DMS 273 (cell line): Measurements from ENCODE around the gene ZNF385C.

Source experiments
- DNase-seq: peaks from one replicate; lab custom pipeline; 2025; ENCODE audit not compliant: unreplicated experiment; lab: John Stamatoyannopoulos, UW

The ZNF385C gene

GRCh38 chr17:42079541-42079940, 18.7 kb downstream of the ZNF385C start:
- no peak for DNase-seq

DNA sequence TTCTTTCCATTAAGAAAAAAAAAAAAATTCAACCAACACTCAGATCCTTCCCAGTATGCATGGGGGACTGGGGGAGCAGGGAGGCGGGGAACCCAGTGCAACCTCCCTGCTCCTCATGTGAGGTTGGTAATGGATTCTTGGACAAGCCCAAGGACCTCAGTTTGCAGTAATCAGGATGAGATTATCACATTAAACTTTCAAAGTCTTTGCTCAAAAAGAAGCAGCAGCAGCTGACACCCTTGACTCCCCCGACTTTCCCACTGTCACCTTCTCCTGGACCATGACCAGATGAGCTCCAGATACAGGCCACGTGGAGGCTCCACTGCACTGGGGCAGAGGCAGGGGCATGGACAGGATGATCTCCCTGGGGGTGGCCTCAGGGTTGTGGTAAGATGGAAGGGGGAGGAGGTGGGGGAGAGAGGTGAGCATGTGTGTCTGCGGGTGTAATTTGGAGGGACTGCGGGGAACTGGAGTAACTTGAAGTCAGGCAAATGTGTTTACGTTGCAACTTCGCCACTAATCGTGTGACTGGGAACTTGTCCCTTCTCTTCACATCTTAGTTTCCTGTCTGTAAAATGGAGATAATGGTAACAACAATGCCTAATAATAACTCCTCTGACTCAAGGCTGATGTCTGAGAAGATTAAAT, 19.8 kb downstream of the ZNF385C start:
- DNase-seq: no peak

DNA sequence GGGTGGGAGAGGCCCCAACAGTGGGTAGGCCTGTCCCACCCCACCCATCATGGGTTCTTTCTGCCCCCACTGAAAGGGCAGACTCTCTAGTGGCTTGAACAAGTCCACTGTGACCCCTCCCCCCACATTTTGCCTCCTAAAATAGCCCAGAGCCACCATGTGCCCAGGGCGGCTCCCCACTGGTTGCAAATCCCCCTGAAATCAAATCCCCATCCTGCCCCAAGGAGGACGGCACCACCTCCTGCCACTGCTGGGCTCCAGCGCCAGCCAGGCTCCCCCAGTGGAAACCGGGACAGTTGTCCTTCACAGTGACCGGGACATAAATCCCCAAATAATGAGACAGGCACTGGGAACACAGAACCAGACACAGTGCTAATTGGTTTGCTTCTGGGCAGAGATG, 20.5 kb downstream of the ZNF385C start:
- no peak for DNase-seq

GRCh38 chr17:42076797-42077559, 21.3 kb downstream of the ZNF385C start:
- no peak for DNase-seq

DNA sequence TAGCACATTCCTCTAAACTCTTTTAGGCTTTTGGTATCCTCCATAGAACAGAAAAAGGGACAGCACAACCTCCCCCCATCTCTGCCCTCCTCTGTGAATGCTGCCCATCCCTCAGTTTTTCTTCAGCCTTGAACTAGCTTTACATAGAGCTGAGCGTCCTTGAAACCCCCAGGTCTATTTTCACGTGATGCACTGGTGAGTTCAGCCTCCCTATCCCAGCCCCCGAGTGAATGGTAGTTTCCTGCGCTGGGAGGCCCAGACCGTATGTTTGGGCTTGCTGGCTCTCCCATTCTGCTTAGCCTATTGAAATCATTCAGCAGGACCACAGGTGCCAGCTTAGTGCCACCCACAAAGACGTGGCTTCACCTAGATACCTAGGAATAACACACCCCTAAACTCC, 22.5 kb downstream of the ZNF385C start:
- no peak for DNase-seq

DNA sequence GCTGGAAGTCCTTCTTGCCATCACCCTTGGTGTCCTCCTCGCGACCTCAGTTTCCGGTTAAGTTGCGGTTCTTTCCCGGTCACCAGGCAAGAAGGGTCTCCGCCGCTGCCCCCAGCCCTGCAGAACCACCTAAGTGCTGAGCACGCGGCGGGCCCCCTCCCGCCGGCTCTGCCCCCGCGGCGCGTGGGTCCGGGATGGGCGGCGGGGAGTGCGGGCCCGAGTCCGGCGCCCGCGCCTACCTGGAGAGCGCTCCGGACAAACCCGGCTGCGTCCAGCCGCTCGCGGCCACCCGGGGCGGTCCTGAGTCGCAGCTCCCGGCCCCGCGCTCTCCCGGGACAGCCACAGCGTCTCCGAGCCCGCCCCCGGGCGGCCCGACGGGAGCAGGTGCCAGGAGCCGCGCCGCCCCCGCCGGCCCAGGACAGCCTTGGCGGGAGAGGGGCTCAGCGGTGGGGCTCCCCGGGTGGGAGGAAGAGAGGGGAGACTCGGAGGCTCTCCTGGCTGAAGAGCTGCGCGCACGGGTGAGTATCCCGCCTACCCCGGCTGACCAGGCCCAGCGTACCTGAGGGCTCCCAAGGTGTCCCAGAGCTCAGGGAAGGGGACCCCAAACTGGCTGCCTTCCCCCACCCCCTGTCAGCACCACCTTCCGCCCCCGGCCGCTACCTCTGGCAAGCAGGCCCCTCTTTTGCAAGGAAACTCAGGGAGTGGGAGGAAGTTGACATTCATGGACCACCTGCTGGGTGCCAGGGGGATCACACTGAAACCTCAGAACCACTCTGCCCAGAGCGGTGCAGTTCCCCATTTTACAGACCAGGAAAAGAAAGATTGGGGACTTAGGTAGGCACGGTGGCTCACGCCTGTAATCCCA, 25.7 kb downstream of the ZNF385C start:
- DNase-seq: peak; percentile 40

GRCh38 chr17:42071810-42072209, 26.5 kb downstream of the ZNF385C start:
- peak; percentile 35 for DNase-seq

GRCh38 chr17:42068979-42069378, 29.3 kb downstream of the ZNF385C start:
- peak; percentile 43 for DNase-seq

GRCh38 chr17:42067371-42068091, 30.7 kb downstream of the ZNF385C start:
- DNase-seq: peak; percentile 87

DNA sequence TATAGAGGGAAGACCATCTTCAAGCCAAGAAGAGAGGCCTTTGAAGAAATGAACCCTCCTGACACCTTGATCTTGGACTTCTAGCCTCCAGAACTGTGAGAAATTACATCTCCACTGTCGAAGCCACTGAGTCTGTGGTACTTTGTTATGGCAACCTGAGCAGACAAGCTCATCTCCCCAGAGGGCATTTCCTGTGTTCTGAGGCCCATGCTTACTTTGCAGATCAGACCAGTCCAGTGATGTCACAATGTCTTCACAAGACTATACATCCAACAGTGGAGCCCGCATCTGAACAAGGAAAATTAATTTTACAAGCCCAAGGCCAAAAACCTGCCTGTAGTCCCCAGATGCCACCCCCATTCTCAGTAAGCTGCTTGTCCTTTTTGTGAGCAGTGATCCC, 33.1 kb downstream of the ZNF385C start:
- DNase-seq: no peak

DNA sequence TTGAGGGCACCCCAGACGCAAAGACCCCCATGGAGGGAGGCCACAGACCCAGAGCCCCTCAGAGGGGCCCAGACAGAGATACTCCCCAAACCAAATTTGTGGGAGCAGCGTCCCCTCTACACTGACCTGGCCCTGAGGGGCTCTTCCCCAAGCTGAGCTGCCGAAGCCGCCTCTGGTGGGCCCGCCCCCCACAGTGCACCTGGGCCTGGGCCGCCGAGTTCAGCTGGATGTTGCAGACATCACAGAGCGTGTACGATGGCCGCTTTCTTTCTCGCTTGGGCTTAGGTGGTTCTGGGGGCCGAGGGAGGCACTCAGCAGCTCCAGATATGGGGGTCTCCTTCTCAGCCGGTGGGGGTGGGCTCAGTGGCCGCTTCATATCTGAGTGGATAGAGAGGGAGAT, 35.6 kb downstream of the ZNF385C start:
- DNase-seq: no peak

DNA sequence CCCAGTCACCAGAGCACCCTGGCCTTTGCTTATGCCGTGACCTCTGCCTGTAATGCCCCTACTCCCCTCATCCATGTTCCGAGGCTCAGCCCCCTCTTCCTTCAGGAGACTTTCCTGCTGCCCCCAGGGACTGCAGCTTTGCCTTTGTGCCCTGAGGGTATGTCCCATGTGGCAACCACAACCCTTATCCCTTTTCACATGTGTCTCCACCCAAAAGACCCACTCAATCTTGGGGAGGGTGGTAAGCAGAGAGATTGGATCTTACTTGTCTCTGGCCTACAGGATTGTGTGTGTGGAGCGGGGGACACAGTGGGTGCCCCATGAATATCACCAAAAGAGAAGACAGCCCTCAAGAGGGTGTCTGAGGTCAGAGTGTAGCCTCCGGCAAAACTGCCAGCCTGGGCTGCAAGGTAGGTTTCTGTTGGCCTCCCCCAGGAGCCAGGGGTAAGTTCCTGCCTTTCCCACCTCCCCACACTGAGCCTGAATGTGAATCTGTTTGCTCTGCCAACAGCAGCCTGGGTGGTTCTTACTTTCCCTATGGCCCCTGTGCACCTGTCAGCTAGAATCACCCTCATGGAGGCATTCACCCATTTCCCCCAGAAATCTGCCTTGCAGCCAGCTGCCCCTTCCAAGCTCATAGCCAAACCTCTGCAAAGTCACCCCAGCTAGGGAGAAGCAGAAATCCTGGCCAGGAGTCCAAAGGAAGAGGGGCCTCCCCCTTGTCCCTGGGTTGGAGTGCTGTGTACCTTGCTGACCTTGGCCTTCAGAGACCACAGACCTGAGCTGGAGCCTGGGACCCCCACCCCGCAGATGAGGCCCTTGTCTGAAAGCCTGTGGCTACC, 36.4 kb downstream of the ZNF385C start:
- DNase-seq: peak; percentile 73

DNA sequence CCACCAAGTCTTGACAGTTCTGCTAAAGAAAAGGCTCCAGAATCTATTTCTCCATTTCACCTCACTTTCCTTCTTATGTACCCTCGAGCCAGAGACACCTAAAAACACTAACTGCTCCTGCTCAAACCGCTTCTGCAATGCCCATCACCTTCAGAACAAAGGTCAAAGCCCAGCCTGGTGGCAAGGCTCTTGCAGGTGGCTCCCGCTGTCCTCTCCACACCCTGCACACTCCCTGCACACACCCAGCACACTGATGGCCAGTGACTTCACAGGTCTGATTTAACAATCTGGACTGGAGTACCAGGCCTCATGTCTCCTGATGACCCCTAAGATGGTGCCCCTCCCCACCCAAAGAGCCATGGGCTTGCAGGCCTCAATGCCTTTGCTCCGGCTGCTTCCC, 38.0 kb downstream of the ZNF385C start:
- DNase-seq: no peak

DNA sequence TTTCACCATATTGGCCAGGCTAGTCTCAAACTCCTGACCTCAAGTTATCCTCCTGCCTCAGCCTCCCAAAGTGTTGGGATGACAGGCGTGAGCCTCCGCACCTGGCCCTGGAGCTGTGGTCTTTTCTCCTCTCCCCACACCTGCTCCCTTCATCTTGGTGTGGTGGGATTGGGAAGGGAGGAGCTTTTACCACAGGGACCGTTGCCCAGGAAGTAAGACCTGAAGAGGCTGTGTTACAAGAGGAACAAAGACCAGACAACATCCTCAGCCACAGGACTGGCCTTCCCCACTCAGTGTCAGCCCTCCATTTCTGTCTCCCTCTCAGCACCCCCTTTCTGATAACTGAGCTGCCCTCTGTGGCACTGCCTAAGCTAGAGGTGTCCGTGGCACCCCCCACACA, 38.5 kb downstream of the ZNF385C start:
- no peak for DNase-seq

DNA sequence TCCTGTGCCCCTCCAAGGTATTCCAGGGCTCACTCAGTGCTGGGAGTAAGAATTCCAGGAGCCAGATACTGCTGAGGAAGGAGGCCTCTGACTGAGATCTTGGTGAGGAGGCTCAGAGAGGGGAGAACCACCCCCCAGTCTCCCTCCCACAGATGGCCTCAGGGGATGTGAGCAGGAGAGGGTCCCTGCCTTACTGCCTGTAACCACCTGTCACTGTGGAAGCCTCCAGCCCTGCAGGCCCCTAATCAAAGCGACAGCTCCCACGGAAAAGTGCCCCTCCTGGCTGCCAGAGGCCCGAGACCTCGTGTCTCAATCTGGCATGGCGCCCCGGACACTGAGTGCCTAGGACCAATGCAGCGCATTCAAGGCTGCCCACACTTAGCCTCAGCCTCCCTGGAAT, 40.2 kb downstream of the ZNF385C start:
- peak; percentile 28 for DNase-seq

GRCh38 chr17:42056635-42057034, 41.6 kb downstream of the ZNF385C start:
- no peak for DNase-seq

- DNase-seq: no peak
Measured at GRCh38 chr17:42055496-42055895, 42.8 kb downstream of the ZNF385C start.

GRCh38 chr17:42055027-42055426, 43.2 kb downstream of the ZNF385C start:
- no peak for DNase-seq

GRCh38 chr17:42053731-42054500, 44.4 kb downstream of the ZNF385C start:
- DNase-seq: no peak
